GM04503 (cell line): Measurements from ENCODE around the gene CNGB1.
"Not testable (repeated sequence)": the region's sequence is repeated elsewhere in the genome, so short reads cannot be mapped to it uniquely, and the experiment has no call there.

Experiments used
- DNase-seq: peaks from one replicate; pipeline ENCODE4 v3.0.0-alpha.2; 2012; ENCODE audit warnings: low read depth

Gene CNGB1

GRCh38 chr16:57926041-57926440 is 44.9 kb downstream of the CNGB1 start:
- DNase-seq, result no peak

- no peak for DNase-seq
Observed at GRCh38 chr16:57925310-57925709, 45.6 kb downstream of the CNGB1 start.

- no peak for DNase-seq
Observed at GRCh38 chr16:57924514-57924913, 46.4 kb downstream of the CNGB1 start.

- DNase-seq, result no peak
Observed at GRCh38 chr16:57923841-57924240, 47.1 kb downstream of the CNGB1 start.

GRCh38 chr16:57923418-57923817 is 47.5 kb downstream of the CNGB1 start:
- no peak for DNase-seq

- DNase-seq, result no peak
Observed at GRCh38 chr16:57920880-57921229, 50.1 kb downstream of the CNGB1 start.

- DNase-seq, result no peak
Observed at GRCh38 chr16:57920215-57920879, 50.6 kb downstream of the CNGB1 start.

- DNase-seq, result no peak
Observed at GRCh38 chr16:57918994-57919393, 51.9 kb downstream of the CNGB1 start.

- DNase-seq, result no peak
Observed at GRCh38 chr16:57918444-57918843, 52.5 kb downstream of the CNGB1 start.

GRCh38 chr16:57917929-57918328 is 53.0 kb downstream of the CNGB1 start:
- not testable (repeated sequence) for DNase-seq

- DNase-seq, result not testable (repeated sequence)
Observed at GRCh38 chr16:57917489-57917888, 53.4 kb downstream of the CNGB1 start.

- no peak for DNase-seq
Observed at GRCh38 chr16:57916735-57917438, 54.0 kb downstream of the CNGB1 start.

GRCh38 chr16:57915811-57916488 is 55.0 kb downstream of the CNGB1 start:
- no peak for DNase-seq

- DNase-seq, result no peak
Observed at GRCh38 chr16:57915267-57915666, 55.7 kb downstream of the CNGB1 start.

- no peak for DNase-seq
Observed at GRCh38 chr16:57914244-57915173, 56.4 kb downstream of the CNGB1 start.

GRCh38 chr16:57912529-57913260 is 58.2 kb downstream of the CNGB1 start:
- DNase-seq, result no peak

GRCh38 chr16:57911743-57912142 is 59.2 kb downstream of the CNGB1 start:
- DNase-seq, result no peak

GRCh38 chr16:57910696-57911095 is 60.2 kb downstream of the CNGB1 start:
- no peak for DNase-seq

- DNase-seq, result no peak
Observed at GRCh38 chr16:57908409-57908987, 62.4 kb downstream of the CNGB1 start.

GRCh38 chr16:57906382-57907316 is 64.3 kb downstream of the CNGB1 start:
- DNase-seq, result no peak
